LNCaP clone FGC (cell line): Measurements from ENCODE around the gene PTPRC.
"Not testable (repeated sequence)": the region's sequence is repeated elsewhere in the genome, so short reads cannot be mapped to it uniquely, and the experiment has no call there.

ENCODE experiments used
- DNase-seq: peaks from one replicate; pipeline ENCODE4 v3.0.0-alpha.2; 2011; ENCODE audit warnings: low read depth
- H3K4me3 ChIP-seq: 2 replicates; pipeline ENCODE4 v1.5.1; 2011; ENCODE audit warnings: mild to moderate bottlenecking, low read depth, low read length, control low read depth
- CTCF ChIP-seq: IDR thresholded peaks from 2 replicates; pipeline ENCODE4 v1.5.1; 2012; ENCODE audit warnings: mild to moderate bottlenecking; ENCODE audit not compliant: control insufficient read depth, insufficient read depth; ENCODE audit errors: extremely low read depth

Gene PTPRC

DNA sequence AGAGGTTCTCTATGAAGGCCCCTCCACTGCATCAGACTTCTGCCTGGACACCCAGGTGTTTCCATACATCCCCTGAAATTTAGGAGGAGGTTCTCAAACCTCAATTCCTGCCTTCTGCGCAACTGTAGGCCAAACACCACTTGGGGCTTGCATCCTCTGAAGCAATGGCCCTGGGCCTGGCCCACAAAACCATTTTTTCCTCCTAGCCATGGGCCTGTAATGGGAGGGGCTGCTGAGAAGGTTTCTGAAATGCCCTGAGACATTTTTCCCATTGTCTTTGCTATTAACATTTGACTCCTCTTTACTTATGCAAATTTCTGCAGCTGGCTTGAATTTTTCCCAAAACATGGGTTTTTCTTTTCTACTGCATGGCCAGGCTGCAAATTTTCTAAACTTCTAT, 37.9 kb upstream of the PTPRC start:
- H3K4me3 ChIP-seq, result no peak overlapping the region
- DNase-seq, result no peak
- TF ChIP-seq CTCF, result no peak

GRCh38 chr1:198601310-198601709, 37.5 kb upstream of the PTPRC start:
- not testable (repeated sequence) for DNase-seq, H3K4me3 ChIP-seq

GRCh38 chr1:198601936-198602889, 36.6 kb upstream of the PTPRC start:
- DNase-seq, result no peak
- no peak overlapping the region for H3K4me3 ChIP-seq
- TF ChIP-seq CTCF, result peak; percentile 13; the same call in 1 of the 2 replicates

DNA sequence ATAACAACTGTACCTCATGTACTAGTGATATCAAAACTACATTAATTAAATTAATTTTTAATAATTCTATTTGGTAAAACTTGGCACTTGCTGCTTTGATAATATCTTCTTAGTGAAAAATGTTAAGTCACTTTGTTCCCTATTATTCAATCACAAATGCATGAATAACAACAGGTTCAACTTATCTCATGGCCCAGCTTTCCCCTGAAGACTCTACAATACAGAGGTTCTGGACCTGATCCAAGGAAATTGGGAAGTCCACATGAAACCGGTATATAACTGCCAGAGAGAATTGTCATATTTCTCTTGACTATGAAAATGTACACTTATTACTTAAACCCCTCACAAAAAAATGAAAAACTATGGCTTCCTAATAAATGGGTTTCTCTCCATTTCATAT, 33.9 kb upstream of the PTPRC start:
- TF ChIP-seq CTCF, result no peak
- H3K4me3 ChIP-seq, result no peak overlapping the region
- DNase-seq, result no peak

GRCh38 chr1:198605406-198605805, 33.4 kb upstream of the PTPRC start:
- H3K4me3 ChIP-seq, result no peak overlapping the region
- no peak for TF ChIP-seq CTCF

DNA sequence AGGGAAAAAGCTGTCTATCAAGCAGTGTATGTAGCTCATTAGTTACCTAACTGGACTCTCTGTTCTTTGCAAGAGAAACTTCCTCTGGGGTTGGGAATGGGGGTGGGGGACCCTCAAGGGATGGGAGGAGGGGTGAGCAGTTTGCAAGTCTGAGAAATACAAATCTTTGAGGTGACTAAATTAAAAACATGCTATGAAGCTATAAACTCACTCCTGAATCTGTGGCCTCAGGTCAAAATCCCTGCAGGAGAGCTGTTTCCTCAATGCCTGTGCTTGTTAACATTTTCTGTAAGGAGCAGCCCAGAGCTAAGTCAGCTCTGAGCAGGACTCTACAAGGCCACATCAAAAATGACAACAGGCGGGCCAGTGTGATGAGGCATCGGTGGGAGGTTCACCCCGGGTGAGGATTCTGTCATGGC, 32.8 kb upstream of the PTPRC start:
- no peak for TF ChIP-seq CTCF
- H3K4me3 ChIP-seq, result no peak overlapping the region
- DNase-seq, result no peak

More at GRCh38 chr1:198605406-198605805, 33.4 kb upstream of the PTPRC start:
- DNase-seq, result no peak

GRCh38 chr1:198607714-198608113, 31.1 kb upstream of the PTPRC start:
- no peak for TF ChIP-seq CTCF
- no peak overlapping the region for H3K4me3 ChIP-seq
- DNase-seq, result no peak
